Lower leg skin (tissue), 3 donors: ENCODE results near the gene BRD7.

Experiments used
- POLR2A ChIP-seq, 2 donors: fragments of 450-650 bp; IDR thresholded peaks; one replicate each; pipeline ENCODE4 v1.6.1; 2016 to 2017; ENCODE audit warnings: antibody characterized with exemption in 2 of 2, mild to moderate bottlenecking in 1 of 2, moderate library complexity in 1 of 2
- TF ChIP-seq, protein P1 (sequence below), 3 donors: fragments of 450-650 bp; IDR thresholded peaks; one replicate each; pipeline ENCODE4 v1.5.1; 2016; ENCODE audit warnings: antibody characterized with exemption in 3 of 3, mild to moderate bottlenecking in 3 of 3, moderate library complexity in 2 of 3

DNA sequence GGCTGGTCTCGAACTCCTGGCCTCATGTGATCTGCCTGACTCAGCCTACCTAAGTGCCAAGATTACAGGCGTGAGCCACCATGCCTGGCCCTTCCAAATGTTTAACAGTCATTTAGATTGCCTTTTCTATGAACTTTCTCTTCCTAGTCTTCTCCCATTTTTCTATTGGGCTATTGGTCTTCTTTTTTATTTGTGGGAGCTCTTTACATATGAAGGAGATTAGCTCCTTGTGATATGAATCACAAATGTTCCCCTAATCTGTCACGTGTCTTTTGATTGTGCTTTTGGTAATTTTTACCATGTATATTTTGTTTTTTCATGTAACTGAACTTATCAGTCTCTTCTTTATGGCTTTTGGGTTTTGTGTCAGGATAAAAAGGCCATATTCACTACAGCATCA lies 90.5 kb downstream of the BRD7 start:
- TF ChIP-seq, protein P1, sequence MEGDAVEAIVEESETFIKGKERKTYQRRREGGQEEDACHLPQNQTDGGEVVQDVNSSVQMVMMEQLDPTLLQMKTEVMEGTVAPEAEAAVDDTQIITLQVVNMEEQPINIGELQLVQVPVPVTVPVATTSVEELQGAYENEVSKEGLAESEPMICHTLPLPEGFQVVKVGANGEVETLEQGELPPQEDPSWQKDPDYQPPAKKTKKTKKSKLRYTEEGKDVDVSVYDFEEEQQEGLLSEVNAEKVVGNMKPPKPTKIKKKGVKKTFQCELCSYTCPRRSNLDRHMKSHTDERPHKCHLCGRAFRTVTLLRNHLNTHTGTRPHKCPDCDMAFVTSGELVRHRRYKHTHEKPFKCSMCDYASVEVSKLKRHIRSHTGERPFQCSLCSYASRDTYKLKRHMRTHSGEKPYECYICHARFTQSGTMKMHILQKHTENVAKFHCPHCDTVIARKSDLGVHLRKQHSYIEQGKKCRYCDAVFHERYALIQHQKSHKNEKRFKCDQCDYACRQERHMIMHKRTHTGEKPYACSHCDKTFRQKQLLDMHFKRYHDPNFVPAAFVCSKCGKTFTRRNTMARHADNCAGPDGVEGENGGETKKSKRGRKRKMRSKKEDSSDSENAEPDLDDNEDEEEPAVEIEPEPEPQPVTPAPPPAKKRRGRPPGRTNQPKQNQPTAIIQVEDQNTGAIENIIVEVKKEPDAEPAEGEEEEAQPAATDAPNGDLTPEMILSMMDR (IDR thresholded peaks at IDR 0.05), result no peak
- TF ChIP-seq POLR2A (IDR thresholded peaks at IDR 0.05), result no peak
